Effector memory CD4-positive, alpha-beta T cell (primary cell): ENCODE data around the gene PIK3AP1.
"Not testable (repeated sequence)": the region's sequence is repeated elsewhere in the genome, so short reads cannot be mapped to it uniquely, and the experiment has no call there.

ENCODE experiments used
- DNase-seq, 3 donors: peaks; one replicate each; pipeline ENCODE4 v3.0.0-alpha.2; 2020
- H3K27ac ChIP-seq: 2 replicates; pipeline ENCODE4 v1.7.0; 2013; ENCODE audit warnings: mild to moderate bottlenecking, low read length, moderate library complexity; ENCODE audit not compliant: insufficient read depth, poor library complexity, severe bottlenecking
- H3K27me3 ChIP-seq: replicated peaks from 2 replicates; pipeline ENCODE4 v1.7.0; 2013; ENCODE audit warnings: mild to moderate bottlenecking, low read length; ENCODE audit not compliant: insufficient read depth, control insufficient read depth, poor library complexity, severe bottlenecking
- H3K36me3 ChIP-seq: 2 replicates; pipeline ENCODE4 v1.7.0; 2013; ENCODE audit warnings: mild to moderate bottlenecking, low read length, moderate library complexity; ENCODE audit not compliant: control insufficient read depth, insufficient read depth
- H3K4me1 ChIP-seq: 2 replicates; pipeline ENCODE4 v1.7.0; 2013; ENCODE audit warnings: low read length, mild to moderate bottlenecking; ENCODE audit not compliant: control insufficient read depth, insufficient read depth, poor library complexity, severe bottlenecking
- H3K4me3 ChIP-seq: 2 replicates; pipeline ENCODE4 v1.7.0; 2013; ENCODE audit warnings: low read length, low read depth, mild to moderate bottlenecking; ENCODE audit not compliant: insufficient read depth, poor library complexity, severe bottlenecking
- H3K9me3 ChIP-seq: 2 replicates; pipeline ENCODE4 v1.7.0; 2013; ENCODE audit warnings: mild to moderate bottlenecking, low read length, moderate library complexity; ENCODE audit not compliant: control insufficient read depth

PIK3AP1 gene

DNA sequence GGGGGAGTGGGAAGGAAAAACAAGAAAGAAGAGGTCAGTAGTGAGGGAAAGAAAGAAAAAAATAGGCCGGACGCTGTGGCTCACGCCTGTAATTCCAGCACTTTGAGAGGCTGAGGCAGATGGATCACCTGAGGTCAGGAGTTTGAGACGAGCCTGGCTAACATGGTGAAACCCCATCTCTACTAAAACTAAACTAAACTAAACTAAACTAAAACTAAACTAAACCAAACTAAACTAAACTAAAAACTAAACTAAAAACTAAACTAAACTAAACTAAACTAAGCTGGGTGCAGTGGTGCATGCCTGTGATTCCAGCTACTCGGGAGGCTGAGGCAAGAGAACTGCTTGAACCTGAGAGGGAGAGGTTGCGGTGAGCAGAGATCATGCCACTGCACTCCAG lies 22.0 kb downstream of the PIK3AP1 start:
- H3K36me3 ChIP-seq, DNase-seq, H3K4me3 ChIP-seq, H3K4me1 ChIP-seq, H3K9me3 ChIP-seq, H3K27me3 ChIP-seq, H3K27ac ChIP-seq: not testable (repeated sequence)

DNA sequence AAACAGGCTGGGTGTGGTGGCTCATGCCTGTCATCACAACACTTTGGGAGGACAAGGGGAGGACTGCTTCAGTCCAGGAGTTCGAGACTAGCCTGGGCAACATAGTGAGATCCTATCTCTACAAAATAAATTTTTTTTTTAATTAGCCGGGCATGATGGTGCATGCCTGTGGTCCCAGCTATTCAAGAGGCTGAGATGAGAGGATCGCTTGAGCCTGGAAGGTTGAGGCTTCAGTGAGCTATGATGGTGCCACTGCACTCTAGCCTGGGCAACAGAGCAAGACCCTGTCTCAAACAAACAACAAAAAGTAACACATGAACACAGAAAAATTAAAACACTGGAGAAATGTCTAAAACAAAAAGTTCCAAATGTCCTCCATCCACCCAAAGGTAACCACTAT lies 22.9 kb downstream of the PIK3AP1 start:
- H3K27me3 ChIP-seq = no peaks in the 10 kb centered on the region
- H3K4me3 ChIP-seq = no peak overlapping the region
- no peak for DNase-seq
- no peak overlapping the region for H3K27ac ChIP-seq
- H3K36me3 ChIP-seq = no peaks in the 10 kb centered on the region
- H3K4me1 ChIP-seq = peaks cover 7% of the 10 kb centered on the region
- no peaks in the 10 kb centered on the region for H3K9me3 ChIP-seq

DNA sequence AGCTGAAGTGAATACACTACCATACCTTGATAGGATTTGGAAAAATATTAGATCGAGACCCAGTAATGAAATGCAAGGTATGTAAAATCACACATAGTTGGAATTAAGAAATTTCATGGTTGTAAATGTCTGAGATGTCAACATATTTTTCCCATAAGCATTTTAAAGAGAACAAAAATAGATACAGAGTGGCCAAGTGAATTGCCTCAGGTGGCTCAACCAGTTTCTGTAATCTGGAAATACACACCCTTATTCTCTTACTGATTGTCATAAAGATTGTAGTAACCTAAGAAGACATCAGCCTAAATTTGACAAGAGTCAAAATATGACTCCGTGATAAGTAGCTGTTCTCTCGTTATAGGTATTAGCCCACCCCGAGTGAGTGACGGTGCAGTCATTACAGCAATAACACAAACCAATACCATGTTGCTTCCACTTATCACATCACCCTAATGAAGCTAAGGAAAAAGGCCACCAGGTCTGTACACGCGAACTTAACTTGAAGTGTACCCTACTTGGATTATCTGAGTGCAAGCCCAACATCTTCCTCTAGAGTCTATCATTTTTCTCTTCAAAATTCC lies 23.4 kb downstream of the PIK3AP1 start:
- H3K4me1 ChIP-seq = peaks cover 7% of the 10 kb centered on the region
- no peak overlapping the region for H3K27ac ChIP-seq
- H3K9me3 ChIP-seq = no peaks in the 10 kb centered on the region
- no peaks in the 10 kb centered on the region for H3K36me3 ChIP-seq
- DNase-seq = no peak
- H3K4me3 ChIP-seq = no peak overlapping the region
- no peaks in the 10 kb centered on the region for H3K27me3 ChIP-seq

DNA sequence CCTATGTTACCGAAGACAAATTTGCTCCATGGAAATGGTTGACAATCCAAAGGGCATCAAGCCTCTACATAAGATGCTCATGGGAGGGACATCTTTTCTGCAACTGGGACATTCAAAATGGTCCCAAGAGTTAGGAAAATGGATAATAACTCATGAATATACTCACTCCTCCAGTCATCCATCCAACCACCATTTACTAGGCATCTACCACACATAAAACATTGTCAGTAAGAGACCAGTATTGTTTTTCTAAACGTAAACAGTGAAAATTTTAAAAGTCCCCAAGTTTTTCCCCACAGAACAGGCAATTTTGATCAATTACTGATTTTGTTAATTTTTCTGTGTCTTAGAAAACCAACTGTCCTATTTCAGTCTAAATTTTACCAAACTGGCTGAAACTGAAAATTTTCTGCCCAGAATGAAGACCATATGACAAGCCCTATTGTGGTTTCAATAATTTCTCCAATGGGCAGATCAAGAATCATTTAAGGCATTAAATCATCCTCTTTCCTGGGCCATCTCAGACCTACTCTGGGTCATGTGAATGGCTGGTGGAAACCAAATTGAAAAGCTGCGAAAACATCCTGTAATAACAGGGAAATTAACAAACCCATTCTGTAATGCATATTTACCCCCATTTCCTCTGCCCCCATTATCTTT lies 24.2 kb downstream of the PIK3AP1 start:
- Histone ChIP-seq H3K4me1 (peaks cover 7% of the 10 kb centered on the region), H3K27ac (no peak overlapping the region), H3K36me3 (no peaks in the 10 kb centered on the region), H3K4me3 (no peak overlapping the region), H3K9me3 (no peaks in the 10 kb centered on the region), H3K27me3 (no peaks in the 10 kb centered on the region)
- DNase-seq = no peak

DNA sequence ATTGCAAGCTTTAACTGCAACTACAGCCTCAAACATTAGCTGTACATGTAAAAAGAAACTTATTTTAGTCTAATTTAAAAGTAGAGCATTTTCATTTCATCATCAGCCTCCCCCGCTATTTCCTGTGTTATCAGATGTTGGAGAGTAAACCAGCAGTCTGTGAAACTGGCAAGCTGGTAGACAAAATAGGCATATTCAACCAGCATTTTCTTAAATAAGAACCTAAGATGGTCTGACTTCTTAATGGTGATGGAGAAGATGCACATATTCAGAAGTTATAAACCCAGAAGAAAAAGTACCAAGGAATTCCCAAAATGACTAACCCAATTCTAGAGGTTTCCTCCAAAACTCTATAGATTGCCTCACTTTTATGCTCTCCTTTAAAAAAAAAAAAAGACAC lies 24.9 kb downstream of the PIK3AP1 start:
- Histone ChIP-seq H3K9me3 (no peaks in the 10 kb centered on the region), H3K27me3 (no peaks in the 10 kb centered on the region), H3K36me3 (no peaks in the 10 kb centered on the region), H3K4me3 (no peak overlapping the region), H3K27ac (no peak overlapping the region), H3K4me1 (peaks cover 7% of the 10 kb centered on the region)
- DNase-seq = no peak

DNA sequence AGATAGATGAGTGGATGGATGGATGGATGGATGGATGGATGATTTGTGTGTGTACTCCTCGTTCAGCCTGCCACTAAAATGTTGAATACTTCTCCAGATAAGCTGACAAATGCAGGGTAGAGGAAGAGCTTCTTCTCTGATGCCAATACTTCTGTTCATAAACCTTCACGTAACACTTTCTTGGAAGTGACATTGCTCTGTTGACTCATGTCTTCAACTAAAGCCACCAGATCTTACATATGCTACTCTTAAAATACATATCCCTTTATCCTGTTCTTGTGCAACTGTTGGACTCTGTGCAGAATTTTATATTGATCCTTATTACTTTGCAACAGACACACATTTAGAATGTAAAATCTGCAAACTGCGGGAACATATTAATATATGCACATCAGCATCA lies 26.9 kb downstream of the PIK3AP1 start:
- Histone ChIP-seq H3K27me3 (no peaks in the 10 kb centered on the region), H3K4me3 (no peak overlapping the region), H3K4me1 (peaks cover 7% of the 10 kb centered on the region), H3K9me3 (no peaks in the 10 kb centered on the region), H3K27ac (no peak overlapping the region), H3K36me3 (no peaks in the 10 kb centered on the region)
- DNase-seq = no peak

DNA sequence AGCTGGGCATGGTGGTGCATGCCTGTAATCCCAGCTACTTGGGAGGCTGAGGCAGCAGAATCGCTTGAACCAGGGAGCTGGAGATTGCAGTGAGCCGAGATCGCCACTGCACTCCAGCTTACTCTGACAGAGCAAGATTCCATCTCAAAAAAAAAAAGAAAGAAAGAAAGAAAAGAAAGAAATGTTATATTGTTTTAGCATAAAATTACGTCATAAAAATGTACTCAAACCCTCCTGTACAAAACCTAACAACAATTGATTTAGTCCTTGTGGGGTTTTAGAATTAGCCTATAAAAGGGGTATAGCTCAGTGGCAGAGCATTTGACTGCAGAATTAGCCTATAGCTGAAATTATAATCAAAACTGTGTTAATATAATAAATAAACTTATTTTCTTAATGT lies 27.9 kb downstream of the PIK3AP1 start:
- peaks cover 7% of the 10 kb centered on the region for H3K4me1 ChIP-seq
- no peaks in the 10 kb centered on the region for H3K27me3 ChIP-seq
- no peak for DNase-seq
- H3K9me3 ChIP-seq = no peaks in the 10 kb centered on the region
- no peak overlapping the region for H3K27ac ChIP-seq
- no peaks in the 10 kb centered on the region for H3K36me3 ChIP-seq
- H3K4me3 ChIP-seq = no peak overlapping the region

DNA sequence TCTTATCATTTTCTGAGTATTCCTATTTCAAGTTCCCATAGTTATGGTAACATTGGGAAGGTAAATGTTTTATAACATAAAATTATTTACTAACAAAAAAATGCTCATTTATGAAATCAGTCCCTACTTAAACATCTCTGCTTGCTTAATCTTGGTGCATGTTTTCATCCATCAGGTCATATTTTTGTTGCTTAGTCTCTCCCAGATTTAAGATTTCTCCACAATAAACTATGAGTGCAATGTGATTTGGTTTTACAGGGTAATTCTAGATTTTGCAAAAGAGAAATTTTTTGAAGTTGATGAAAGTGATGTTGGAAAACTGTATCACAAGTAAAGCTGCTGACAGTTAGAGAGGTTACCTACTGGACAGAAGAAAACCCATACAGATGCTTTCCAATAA lies 28.6 kb downstream of the PIK3AP1 start:
- H3K27ac ChIP-seq = no peak overlapping the region
- no peaks in the 10 kb centered on the region for H3K27me3 ChIP-seq
- DNase-seq = no peak
- H3K4me3 ChIP-seq = no peak overlapping the region
- peaks cover 7% of the 10 kb centered on the region for H3K4me1 ChIP-seq
- H3K9me3 ChIP-seq = no peaks in the 10 kb centered on the region
- no peaks in the 10 kb centered on the region for H3K36me3 ChIP-seq

DNA sequence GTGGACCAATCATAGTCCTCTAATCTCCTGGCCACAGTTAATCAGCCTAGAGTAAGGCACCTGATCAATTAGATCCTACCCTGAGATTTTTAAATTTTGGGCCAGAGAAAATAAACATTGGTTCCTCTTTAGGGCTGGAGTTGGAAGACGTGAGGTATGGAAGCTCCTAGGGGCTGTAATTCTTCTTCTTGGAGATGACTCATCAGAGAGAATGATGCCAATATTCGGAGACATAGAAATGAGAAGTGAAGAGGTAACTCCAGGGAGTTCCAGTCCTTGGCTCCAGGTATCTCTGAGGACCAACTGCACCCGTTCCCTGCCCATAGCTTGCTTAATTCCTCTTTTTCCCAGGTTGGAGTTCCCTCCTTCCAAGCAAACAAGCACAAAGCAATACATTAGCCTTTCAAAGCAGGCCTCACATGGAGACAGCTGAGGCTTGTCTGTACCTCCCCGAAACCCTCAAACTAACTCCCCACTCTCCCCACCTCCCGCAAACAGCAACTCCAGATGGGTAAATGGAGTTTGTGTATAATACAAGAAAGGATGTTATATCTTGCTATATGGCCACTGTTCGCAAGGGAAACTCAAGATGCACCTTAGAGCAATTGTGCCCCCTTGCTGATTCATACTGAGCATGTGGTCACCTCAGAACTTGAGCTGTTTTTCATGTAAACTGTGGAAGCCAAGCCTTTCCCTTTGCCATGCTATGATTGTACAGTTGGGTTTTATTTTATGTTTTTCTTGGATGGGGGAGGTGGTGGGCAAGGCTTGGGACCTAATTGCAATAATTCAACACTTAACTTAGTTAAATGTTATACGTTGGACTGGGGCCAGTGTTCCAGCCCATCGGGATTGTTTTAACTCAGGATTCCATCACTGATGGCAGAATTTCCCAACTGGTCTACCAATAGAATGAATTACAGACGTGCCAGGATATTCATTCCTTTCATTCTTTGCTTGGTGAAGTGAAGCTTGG lies 29.3 kb downstream of the PIK3AP1 start:
- peaks cover 7% of the 10 kb centered on the region for H3K4me1 ChIP-seq

DNA sequence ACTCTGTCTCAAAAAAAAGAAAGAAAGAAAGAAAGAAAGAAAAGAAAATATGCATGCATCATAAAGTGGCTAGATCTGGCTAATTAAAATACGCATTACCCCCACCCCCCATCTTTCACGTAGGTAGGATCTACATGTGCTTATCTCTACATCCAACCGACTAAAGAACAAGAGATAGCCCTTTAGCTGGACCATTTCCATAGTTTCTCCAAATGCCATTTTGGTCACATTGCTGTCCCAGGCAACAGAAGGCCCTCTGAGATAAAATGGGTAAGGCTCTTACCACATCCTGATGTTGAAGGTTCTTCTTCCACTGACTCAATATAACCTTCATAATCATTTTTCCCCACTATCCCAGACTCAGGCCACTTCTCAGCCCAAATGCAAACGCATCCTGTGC lies 31.5 kb downstream of the PIK3AP1 start:
- Histone ChIP-seq H3K27ac (no peak overlapping the region), H3K4me3 (no peak overlapping the region), H3K36me3 (no peaks in the 10 kb centered on the region), H3K9me3 (no peaks in the 10 kb centered on the region), H3K4me1 (no peaks in the 10 kb centered on the region), H3K27me3 (no peaks in the 10 kb centered on the region)
- no peak for DNase-seq

More for the DNA sequence above, 29.3 kb downstream of the PIK3AP1 start:
- Histone ChIP-seq H3K27me3 (no peaks in the 10 kb centered on the region), H3K9me3 (no peaks in the 10 kb centered on the region), H3K4me3 (no peak overlapping the region), H3K27ac (no peak overlapping the region), H3K36me3 (no peaks in the 10 kb centered on the region)
- DNase-seq = no peak
